Tibial artery (tissue), 4 donors: ENCODE measurements around the gene MALRD1.

Source experiments
- DNase-seq, 2 donors: peaks; one replicate each; pipeline ENCODE4 v3.0.0-alpha.2; 2019
- H3K27ac ChIP-seq, 2 donors: fragments of 200-600 bp; sonication (generic) in 1 of 2; 1 replicate in 1 of 2; 2 replicates in 1 of 2; pipeline ENCODE4 v1.5.1; 2018 to 2019; ENCODE audit warnings: mild to moderate bottlenecking in 1 of 2
- H3K27me3 ChIP-seq, 2 donors: fragments of 200-600 bp; sonication (generic) in 1 of 2; one replicate each; pipeline versions ENCODE4 v1.5.1 to v1.6.0; 2016 to 2019
- H3K36me3 ChIP-seq, 3 donors: fragments of 200-600 bp; sonication (generic) in 2 of 3; one replicate each; pipeline ENCODE4 v1.5.1; 2016 to 2019; ENCODE audit warnings: mild to moderate bottlenecking in 2 of 3
- H3K4me1 ChIP-seq, 4 donors: fragments of 200-600 bp; sonication (generic) in 2 of 4; 1 replicate in 3 of 4; 2 replicates in 1 of 4; pipeline ENCODE4 v1.5.1; 2016 to 2019
- H3K4me3 ChIP-seq, 2 donors: fragments of 200-600 bp; sonication (generic) in 1 of 2; 1 replicate in 1 of 2; 2 replicates in 1 of 2; pipeline ENCODE4 v1.5.1; 2018 to 2019; ENCODE audit warnings: mild to moderate bottlenecking in 2 of 2
- H3K9me3 ChIP-seq, 3 donors: fragments of 200-600 bp; sonication (generic) in 1 of 3; one replicate each; pipeline ENCODE4 v1.5.1; 2016 to 2019
- intact Hi-C: fragments of 100-400 bp; cut with DNase I; formaldehyde crosslinking; loops from one replicate; pipeline ENCODE4 v1.15.0; 2023; ENCODE audit warnings: low total_unique reads
- TF ChIP-seq, protein P1 (sequence below), 2 experiments: fragments of 200-600 bp in 1 of 2; fragments of 450-650 bp in 1 of 2; IDR thresholded peaks; one replicate each; pipeline ENCODE4 v1.5.1; 2017 to 2019; ENCODE audit warnings: antibody characterized with exemption in 2 of 2, mild to moderate bottlenecking in 1 of 2, moderate library complexity in 1 of 2

The MALRD1 gene

GRCh38 chr10:19184891-19185290 lies 136.3 kb downstream of the MALRD1 start:
- Histone ChIP-seq H3K4me1 (no peaks in the 10 kb centered on the region), H3K4me3 (no peak overlapping the region), H3K36me3 (no peaks in the 10 kb centered on the region), H3K27ac (no peak overlapping the region), H3K9me3 (no peaks in the 10 kb centered on the region), H3K27me3 (no peaks in the 10 kb centered on the region)
- no peak for DNase-seq
- TF ChIP-seq, protein P1, sequence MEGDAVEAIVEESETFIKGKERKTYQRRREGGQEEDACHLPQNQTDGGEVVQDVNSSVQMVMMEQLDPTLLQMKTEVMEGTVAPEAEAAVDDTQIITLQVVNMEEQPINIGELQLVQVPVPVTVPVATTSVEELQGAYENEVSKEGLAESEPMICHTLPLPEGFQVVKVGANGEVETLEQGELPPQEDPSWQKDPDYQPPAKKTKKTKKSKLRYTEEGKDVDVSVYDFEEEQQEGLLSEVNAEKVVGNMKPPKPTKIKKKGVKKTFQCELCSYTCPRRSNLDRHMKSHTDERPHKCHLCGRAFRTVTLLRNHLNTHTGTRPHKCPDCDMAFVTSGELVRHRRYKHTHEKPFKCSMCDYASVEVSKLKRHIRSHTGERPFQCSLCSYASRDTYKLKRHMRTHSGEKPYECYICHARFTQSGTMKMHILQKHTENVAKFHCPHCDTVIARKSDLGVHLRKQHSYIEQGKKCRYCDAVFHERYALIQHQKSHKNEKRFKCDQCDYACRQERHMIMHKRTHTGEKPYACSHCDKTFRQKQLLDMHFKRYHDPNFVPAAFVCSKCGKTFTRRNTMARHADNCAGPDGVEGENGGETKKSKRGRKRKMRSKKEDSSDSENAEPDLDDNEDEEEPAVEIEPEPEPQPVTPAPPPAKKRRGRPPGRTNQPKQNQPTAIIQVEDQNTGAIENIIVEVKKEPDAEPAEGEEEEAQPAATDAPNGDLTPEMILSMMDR (IDR thresholded peaks at IDR 0.05), result no peak
- intact Hi-C loops, result no loop called here

GRCh38 chr10:19194866-19195265 lies 146.3 kb downstream of the MALRD1 start:
- Histone ChIP-seq H3K27ac (no peak overlapping the region), H3K36me3 (no peaks in the 10 kb centered on the region), H3K9me3 (no peaks in the 10 kb centered on the region), H3K4me1 (no peaks in the 10 kb centered on the region), H3K4me3 (no peak overlapping the region), H3K27me3 (no peaks in the 10 kb centered on the region)
- intact Hi-C loops, result no loop called here
- TF ChIP-seq, protein P1 (IDR thresholded peaks at IDR 0.05), result no peak
- DNase-seq, result no peak

DNA sequence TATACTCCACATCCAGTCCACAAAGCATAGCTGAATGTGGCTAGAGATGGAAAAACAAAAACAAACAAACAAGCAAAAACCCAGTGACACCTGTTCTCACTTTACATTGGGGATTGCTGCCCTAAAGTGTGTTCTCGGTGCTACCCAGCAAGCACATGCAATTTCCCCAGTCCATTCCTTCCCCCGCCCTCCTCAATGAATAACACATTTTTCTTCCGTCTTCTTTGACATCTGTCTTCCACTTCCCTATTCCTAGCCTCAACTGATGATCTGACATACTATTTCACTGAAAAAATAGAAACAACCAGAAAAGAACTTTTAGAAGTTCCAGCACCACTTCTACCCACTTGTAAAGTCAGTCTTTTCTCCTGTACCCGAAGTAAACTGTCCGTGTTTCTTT lies 147.1 kb downstream of the MALRD1 start:
- H3K27me3 ChIP-seq, result no peaks in the 10 kb centered on the region
- no peak overlapping the region for H3K27ac ChIP-seq
- H3K36me3 ChIP-seq, result no peaks in the 10 kb centered on the region
- TF ChIP-seq, protein P1 (IDR thresholded peaks at IDR 0.05), result no peak
- no peak for DNase-seq
- intact Hi-C loops, result no loop called here
- H3K4me1 ChIP-seq, result no peaks in the 10 kb centered on the region
- no peak overlapping the region for H3K4me3 ChIP-seq
- no peaks in the 10 kb centered on the region for H3K9me3 ChIP-seq

DNA sequence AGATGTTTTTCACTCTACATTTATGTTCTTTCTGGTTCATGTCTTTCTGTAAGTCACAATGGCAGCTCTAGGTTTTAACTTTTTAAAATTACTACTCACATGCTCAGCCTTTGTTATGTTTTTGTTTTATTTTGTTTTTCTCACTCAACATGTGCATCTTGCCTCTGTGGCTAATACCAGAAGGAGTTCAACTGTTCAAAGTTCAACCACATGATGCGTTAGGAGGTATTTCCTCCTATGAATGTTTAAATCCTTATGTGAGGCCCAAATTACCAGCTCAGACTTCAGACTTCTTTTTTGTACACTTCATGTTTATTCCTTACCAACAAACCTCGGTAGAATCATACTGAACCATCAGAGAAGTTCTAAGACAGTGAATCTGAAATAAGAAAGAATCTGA lies 151.6 kb downstream of the MALRD1 start:
- DNase-seq, result no peak
- Histone ChIP-seq H3K27me3 (no peaks in the 10 kb centered on the region), H3K27ac (no peak overlapping the region), H3K36me3 (no peaks in the 10 kb centered on the region), H3K4me3 (no peak overlapping the region), H3K9me3 (no peaks in the 10 kb centered on the region), H3K4me1 (no peaks in the 10 kb centered on the region)
- TF ChIP-seq, protein P1 (IDR thresholded peaks at IDR 0.05), result no peak
- intact Hi-C loops, result no loop called here

DNA sequence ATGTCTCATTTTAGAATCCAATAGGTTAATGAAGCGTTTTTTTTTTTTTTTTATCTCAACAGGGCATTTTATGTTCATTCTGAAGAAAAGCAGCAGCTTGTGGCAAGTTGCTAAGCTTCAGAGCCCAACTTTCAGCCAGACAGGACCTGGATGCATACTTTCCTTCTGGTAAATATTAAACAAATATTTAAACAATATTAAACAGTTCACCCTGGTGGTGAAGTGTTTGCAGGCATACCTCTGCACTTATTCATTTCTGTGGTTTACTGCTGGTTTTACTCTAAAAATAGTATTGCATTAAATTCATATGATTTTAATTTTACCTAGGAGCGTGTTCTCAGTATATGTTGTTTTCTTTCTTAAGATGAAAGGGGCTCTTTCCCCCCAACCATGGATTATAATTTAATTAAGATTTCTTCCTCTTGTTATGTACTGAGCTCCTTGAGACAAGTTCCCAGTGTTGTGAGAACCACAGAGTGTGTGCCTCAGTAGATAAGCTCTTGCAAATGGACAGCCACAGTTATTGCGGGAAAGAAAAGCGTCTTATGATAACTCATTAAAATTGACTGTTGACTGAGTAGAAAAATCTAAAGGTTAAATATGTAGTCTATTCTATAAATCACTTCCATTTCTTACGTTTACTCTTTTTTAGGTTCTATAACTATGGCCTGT lies 155.8 kb downstream of the MALRD1 start:
- intact Hi-C loops, result no loop called here
- TF ChIP-seq, protein P1 (IDR thresholded peaks at IDR 0.05), result no peak
- no peak for DNase-seq
- Histone ChIP-seq H3K9me3 (no peaks in the 10 kb centered on the region), H3K36me3 (no peaks in the 10 kb centered on the region), H3K27ac (no peak overlapping the region), H3K4me3 (no peak overlapping the region), H3K4me1 (no peaks in the 10 kb centered on the region), H3K27me3 (no peaks in the 10 kb centered on the region)

DNA sequence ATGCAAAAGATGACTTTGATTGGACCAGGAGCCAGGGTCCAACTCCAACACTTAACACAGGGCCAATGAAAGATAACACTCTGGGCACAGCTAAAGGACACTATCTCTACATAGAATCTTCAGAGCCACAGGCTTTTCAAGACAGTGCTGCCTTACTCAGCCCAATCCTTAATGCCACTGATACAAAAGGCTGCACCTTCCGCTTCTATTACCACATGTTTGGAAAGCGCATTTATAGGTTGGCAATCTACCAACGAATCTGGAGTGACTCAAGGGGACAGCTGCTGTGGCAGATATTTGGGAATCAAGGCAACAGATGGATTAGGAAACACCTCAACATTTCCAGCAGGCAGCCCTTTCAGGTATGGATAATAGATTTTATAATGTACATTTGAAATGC lies 160.7 kb downstream of the MALRD1 start:
- intact Hi-C loops, result no loop called here
- DNase-seq, result no peak
- TF ChIP-seq, protein P1 (IDR thresholded peaks at IDR 0.05), result no peak
- Histone ChIP-seq H3K27ac (no peak overlapping the region), H3K36me3 (no peaks in the 10 kb centered on the region), H3K27me3 (no peaks in the 10 kb centered on the region), H3K4me3 (no peak overlapping the region), H3K9me3 (no peaks in the 10 kb centered on the region), H3K4me1 (no peaks in the 10 kb centered on the region)
